Activated effector memory CD4-positive, alpha-beta T cell treated with anti-CD3 and anti-CD28 coated beads, Interleukin-2, amount 50 U/mL, for 16 hours (primary cell): ENCODE data around the gene CGREF1.

Experiments
- DNase-seq: peaks from one replicate; pipeline ENCODE4 v3.0.0-alpha.2; 2020

The CGREF1 gene

GRCh38 chr2:27118525-27119329 lies at the start of gene CGREF1:
TSS of gene CGREF1 (minus strand) at chr2:27119128. CDS start at chr2:27104366, 14,762 bp downstream.
- no peak for DNase-seq

- no peak for DNase-seq
Measured at GRCh38 chr2:27164960-27165763, 46.2 kb upstream of the CGREF1 start.

GRCh38 chr2:27162151-27163121 lies 43.5 kb upstream of the CGREF1 start:
- DNase-seq: no peak

GRCh38 chr2:27160191-27160590 lies 41.3 kb upstream of the CGREF1 start:
- DNase-seq: no peak

DNA sequence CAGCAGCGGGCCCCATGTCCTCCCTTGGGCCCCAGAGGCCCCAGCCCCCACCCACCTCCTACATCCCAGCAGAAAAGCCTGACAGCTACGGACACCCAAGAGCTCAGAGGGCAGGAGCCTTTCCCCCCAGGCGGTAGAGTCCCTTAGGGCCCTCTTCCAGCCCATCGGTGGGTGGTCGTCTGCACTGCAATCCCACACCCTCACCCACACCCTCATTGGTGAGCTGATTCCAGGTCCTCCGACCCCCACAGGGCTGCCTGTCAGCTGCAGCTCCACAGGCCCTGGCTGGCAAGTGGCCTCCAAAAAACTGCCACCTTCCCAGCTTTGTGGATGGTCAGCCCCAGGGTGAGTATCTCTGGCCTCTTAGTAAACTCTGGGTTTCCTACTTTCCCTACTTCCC lies 40.3 kb upstream of the CGREF1 start:
- DNase-seq: no peak

- no peak for DNase-seq
Measured at GRCh38 chr2:27158468-27158867, 39.5 kb upstream of the CGREF1 start.

- no peak for DNase-seq
Measured at GRCh38 chr2:27155069-27155520, 36.2 kb upstream of the CGREF1 start.

DNA sequence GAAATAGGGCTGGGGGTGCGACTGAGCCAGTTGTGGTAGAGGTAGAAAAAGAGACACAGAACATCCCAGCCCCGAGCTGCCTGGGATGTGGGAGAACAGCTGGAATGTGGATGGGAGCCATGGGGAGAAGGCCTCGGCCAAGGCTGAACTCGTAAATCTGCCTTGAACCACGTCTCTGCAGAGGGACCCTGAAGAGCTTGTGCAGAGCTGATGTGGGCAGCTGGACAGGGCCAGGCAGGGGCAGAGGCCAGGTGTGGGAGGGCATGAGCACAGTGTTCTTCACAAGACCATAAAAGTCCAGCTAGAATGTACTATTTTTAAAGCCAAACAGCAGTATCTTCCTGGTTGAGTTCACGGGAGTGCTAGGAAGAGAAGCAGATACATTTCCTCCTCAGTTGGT lies 35.6 kb upstream of the CGREF1 start:
- no peak for DNase-seq

- DNase-seq: no peak
Measured at GRCh38 chr2:27152796-27153464, 34.0 kb upstream of the CGREF1 start.

GRCh38 chr2:27152102-27152795 lies 33.3 kb upstream of the CGREF1 start:
- DNase-seq: no peak

- no peak for DNase-seq
Measured at GRCh38 chr2:27150639-27151230, 31.8 kb upstream of the CGREF1 start.

- DNase-seq: no peak
Measured at GRCh38 chr2:27149570-27150405, 30.9 kb upstream of the CGREF1 start.

DNA sequence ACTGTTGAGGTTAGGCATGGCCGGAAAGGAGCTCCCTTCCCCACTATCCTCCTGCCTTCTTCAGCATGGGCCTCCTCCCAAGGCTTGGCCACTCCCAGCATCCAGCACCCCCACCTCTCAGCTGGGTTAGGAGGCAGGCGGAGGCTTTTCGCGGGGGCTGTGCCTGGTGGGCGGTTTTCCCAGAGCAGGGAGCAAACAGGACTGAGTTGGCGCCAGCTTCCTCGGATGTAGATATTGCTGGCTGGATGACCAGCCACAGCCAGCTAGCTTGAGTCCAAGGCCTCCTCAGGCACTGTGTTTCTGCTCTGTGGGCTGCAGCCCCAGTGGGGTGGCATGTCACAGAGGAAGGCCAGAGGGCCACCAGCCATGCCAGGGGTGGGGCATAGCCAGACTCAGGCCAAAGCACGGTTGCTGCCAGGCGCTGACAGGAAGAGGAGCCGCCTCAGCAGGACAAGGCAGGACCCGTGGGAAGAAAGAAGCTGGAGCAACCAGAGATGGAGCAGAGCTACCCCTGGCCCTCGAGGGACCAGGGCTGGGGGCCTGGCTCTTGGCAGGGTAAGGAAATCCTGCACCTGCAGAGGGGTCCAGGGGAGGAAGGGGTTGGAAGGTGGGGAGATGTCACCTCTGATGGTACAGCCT lies 30.0 kb upstream of the CGREF1 start, which contains the start of gene TCF23:
Gene TCF23 (plus strand): TSS at position 204 of the 639 bp plus-strand sequence. CDS start 130 bp downstream, at position 334.
- DNase-seq: no peak

DNA sequence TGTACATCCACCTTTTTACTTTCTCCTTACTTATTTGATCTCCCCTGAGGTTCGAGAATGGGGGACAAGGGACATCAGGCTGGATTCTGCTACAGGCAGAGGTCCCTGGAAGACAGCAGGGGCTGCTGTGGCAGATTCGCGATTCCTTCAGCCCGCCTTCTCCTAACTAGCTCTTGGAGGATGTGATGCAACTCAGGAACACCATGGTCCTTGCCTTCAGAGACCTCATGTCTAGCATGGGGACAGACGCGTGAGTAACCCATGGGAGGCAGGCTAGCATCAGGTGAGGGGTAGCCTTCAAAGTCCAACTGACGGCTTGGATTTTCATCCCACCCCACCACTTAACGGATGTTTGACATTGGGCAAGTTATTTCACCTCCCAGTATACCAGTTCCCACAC lies 29.0 kb upstream of the CGREF1 start:
- no peak for DNase-seq

- DNase-seq: no peak
Measured at GRCh38 chr2:27145682-27146081, 26.8 kb upstream of the CGREF1 start.

- no peak for DNase-seq
Measured at GRCh38 chr2:27143285-27143684, 24.4 kb upstream of the CGREF1 start.

DNA sequence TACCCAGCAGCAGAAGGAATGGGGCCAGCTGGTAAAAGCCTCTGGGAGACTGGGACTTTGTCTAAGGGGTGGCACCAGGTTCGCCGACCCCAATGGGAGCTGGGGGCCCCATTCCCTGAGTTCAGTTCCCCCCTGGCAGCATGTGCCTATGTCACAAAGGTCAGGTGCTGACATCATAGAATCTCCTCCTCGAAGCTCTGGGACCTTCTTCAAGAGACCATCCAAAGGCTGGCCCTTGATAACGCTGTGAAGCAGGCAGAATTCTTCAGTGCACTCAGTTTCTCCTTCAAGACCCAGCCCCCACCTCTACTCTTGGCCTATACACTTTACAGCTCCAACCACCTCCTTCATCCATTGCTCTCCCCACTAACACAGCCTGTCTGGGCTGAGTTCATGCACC lies 20.4 kb upstream of the CGREF1 start, which contains the start of gene PRR30:
Gene PRR30 (minus strand): TSS at position 101 of the 400 bp plus-strand sequence. CDS start 1,081 bp downstream, outside the sequence.
- DNase-seq: no peak

- no peak for DNase-seq
Measured at GRCh38 chr2:27138111-27138510, 19.2 kb upstream of the CGREF1 start.

DNA sequence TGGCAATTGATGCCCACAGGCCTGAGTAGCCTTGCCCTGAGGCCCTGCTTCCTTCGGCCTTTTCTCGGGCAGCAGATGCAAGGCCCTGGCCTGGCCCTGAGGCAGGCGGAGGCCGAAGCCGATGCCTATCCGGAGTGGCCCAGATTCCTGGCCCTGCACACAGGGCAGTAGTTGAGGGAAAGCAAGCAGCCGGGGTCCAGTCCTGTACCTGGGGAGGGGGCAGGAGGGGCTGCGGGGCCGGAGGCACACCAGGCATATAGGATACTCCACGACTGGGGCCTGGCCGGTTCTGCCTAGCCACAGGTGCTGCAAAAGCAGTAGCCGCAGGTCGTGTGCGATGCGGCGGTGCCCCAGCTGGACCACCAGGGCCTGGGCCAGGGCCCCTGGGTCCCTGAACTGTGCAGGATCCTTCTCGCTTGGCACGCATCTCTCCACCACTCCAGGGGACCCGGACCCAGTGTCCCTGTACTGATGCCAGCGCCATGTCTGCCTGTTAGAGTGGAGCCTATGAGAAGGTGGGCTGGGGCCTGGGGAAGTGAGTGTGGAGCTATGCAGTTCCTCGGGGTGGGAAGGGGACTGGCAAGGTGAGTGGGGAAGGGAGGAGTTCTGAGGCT lies 18.5 kb upstream of the CGREF1 start:
- DNase-seq: no peak
